Uterus (tissue), 4 donors: ENCODE measurements around the gene NDEL1. TPM values are rescaled to one million over a fixed set of nuclear protein-coding genes. Genes with fewer than 3 reads are reported as not detected.

ENCODE experiments used
- DNase-seq, 2 donors: peaks; one replicate each; pipeline ENCODE4 v3.0.0-alpha.2; 2019 to 2020
- H3K27ac ChIP-seq, 2 donors: fragments of 200-600 bp; sonication (generic); 1 replicate in 1 of 2; 2 replicates in 1 of 2; pipeline ENCODE4 v1.5.1; 2016 to 2018
- H3K27me3 ChIP-seq, 2 donors: fragments of 200-600 bp; sonication (generic); one replicate each; pipeline ENCODE4 v1.5.1; 2018 to 2019; ENCODE audit warnings: control low read depth in 1 of 2
- H3K36me3 ChIP-seq, 2 donors: fragments of 200-600 bp; sonication (generic); one replicate each; pipeline ENCODE4 v1.5.1; 2019; ENCODE audit warnings: control low read depth in 1 of 2
- H3K4me1 ChIP-seq, 2 donors: fragments of 200-600 bp; sonication (generic); one replicate each; pipeline ENCODE4 v1.5.1; 2018 to 2019; ENCODE audit warnings: control low read depth in 1 of 2
- H3K4me3 ChIP-seq, 2 donors: fragments of 200-600 bp; sonication (generic); 1 replicate in 1 of 2; 2 replicates in 1 of 2; pipeline ENCODE4 v1.5.1; 2018 to 2019; ENCODE audit warnings: mild to moderate bottlenecking in 1 of 2
- H3K9me3 ChIP-seq, 2 donors: fragments of 200-600 bp; sonication (generic); one replicate each; pipeline ENCODE4 v1.5.1; 2019; ENCODE audit warnings: control low read depth in 1 of 2
- CTCF ChIP-seq, 4 experiments: fragments of 200-600 bp in 2 of 4; fragments of 450-650 bp in 2 of 4; sonication (generic) in 2 of 4; IDR thresholded peaks; one replicate each; pipeline ENCODE4 v1.5.1; 2016 to 2019; ENCODE audit warnings: antibody characterized with exemption in 4 of 4, mild to moderate bottlenecking in 2 of 4, moderate library complexity in 1 of 4
- POLR2A ChIP-seq, 2 donors: fragments of 450-650 bp; IDR thresholded peaks; one replicate each; pipeline ENCODE4 v1.6.1; 2016; ENCODE audit warnings: antibody characterized with exemption in 2 of 2, mild to moderate bottlenecking in 1 of 2, moderate library complexity in 1 of 2
- intact Hi-C: fragments of 100-400 bp; cut with DNase I; formaldehyde crosslinking; loops from one replicate; pipeline ENCODE4 v1.15.1; 2023; ENCODE audit warnings: low total_unique reads
- total RNA-seq, 4 donors: library from RNA; depleted of rRNA in 3 of 4; stranded (reverse); fragments of >200 nt in 3 of 4; gene quantifications; one replicate each; pipeline versions ENCODE4 v1.1.0 to v1.2.4, GENCODE V29; 2014 to 2023
- donor health status: DM: yes; HTN: yes; CAD: no.

NDEL1 gene
- total RNA-seq, 4 donors from 2014 or later, result 19.5 to 114 (median 63.8) TPM

- DNase-seq, result no peak
- no peak overlapping the region for H3K27ac ChIP-seq
- H3K27me3 ChIP-seq, result no peaks in the 10 kb centered on the region
- intact Hi-C loops, result no loop called here
- no peak overlapping the region for H3K4me3 ChIP-seq
- TF ChIP-seq CTCF (IDR thresholded peaks at IDR 0.05), result no peak
- no peak for TF ChIP-seq POLR2A (IDR thresholded peaks at IDR 0.05)
- H3K4me1 ChIP-seq, result no peaks in the 10 kb centered on the region
- H3K9me3 ChIP-seq, result no peaks in the 10 kb centered on the region
- H3K36me3 ChIP-seq, result no peaks in the 10 kb centered on the region
Measured at GRCh38 chr17:8401107-8401506, 34.6 kb upstream of the NDEL1 start.

- Histone ChIP-seq H3K4me1 (no peaks in the 10 kb centered on the region), H3K36me3 (no peaks in the 10 kb centered on the region), H3K4me3 (no peak overlapping the region), H3K27ac (no peak overlapping the region), H3K27me3 (no peaks in the 10 kb centered on the region), H3K9me3 (no peaks in the 10 kb centered on the region)
- DNase-seq, result no peak
- intact Hi-C loops, result no loop called here
- TF ChIP-seq CTCF (IDR thresholded peaks at IDR 0.05) (no peak), POLR2A (IDR thresholded peaks at IDR 0.05) (no peak)
Measured at GRCh38 chr17:8402921-8403536, 32.7 kb upstream of the NDEL1 start.

- Histone ChIP-seq H3K36me3 (no peaks in the 10 kb centered on the region), H3K4me3 (no peak overlapping the region), H3K27me3 (no peaks in the 10 kb centered on the region), H3K4me1 (no peaks in the 10 kb centered on the region), H3K9me3 (no peaks in the 10 kb centered on the region), H3K27ac (no peak overlapping the region)
- DNase-seq, result no peak
- intact Hi-C loops, result no loop called here
- TF ChIP-seq POLR2A (IDR thresholded peaks at IDR 0.05) (no peak), CTCF (IDR thresholded peaks at IDR 0.05) (no peak)
Measured at GRCh38 chr17:8405499-8406016, 30.1 kb upstream of the NDEL1 start.

- Histone ChIP-seq H3K27ac (no peak overlapping the region), H3K9me3 (no peaks in the 10 kb centered on the region), H3K27me3 (no peaks in the 10 kb centered on the region), H3K4me3 (no peak overlapping the region), H3K36me3 (no peaks in the 10 kb centered on the region), H3K4me1 (no peaks in the 10 kb centered on the region)
- no peak for DNase-seq
- no peak for TF ChIP-seq POLR2A (IDR thresholded peaks at IDR 0.05)
- no peak for TF ChIP-seq CTCF (IDR thresholded peaks at IDR 0.05)
- intact Hi-C loops, result no loop called here
Measured at GRCh38 chr17:8406174-8406573, 29.5 kb upstream of the NDEL1 start.

- H3K27ac ChIP-seq, result no peak overlapping the region
- TF ChIP-seq POLR2A (IDR thresholded peaks at IDR 0.05), result no peak
- TF ChIP-seq CTCF (IDR thresholded peaks at IDR 0.05), result no peak
- intact Hi-C loops, result no loop called here
- H3K4me3 ChIP-seq, result no peak overlapping the region
- H3K27me3 ChIP-seq, result no peaks in the 10 kb centered on the region
- DNase-seq, result no peak
- no peaks in the 10 kb centered on the region for H3K9me3 ChIP-seq
- no peaks in the 10 kb centered on the region for H3K4me1 ChIP-seq
- no peaks in the 10 kb centered on the region for H3K36me3 ChIP-seq
Measured at GRCh38 chr17:8408371-8408770, 27.3 kb upstream of the NDEL1 start.
